Measurements from ENCODE around the gene BABAM2. TPM values are rescaled to one million over a fixed set of nuclear protein-coding genes. Genes with fewer than 3 reads are reported as not detected.

The BABAM2 gene
- total and polyA plus RNA-seq, 10 of the 15 experiments (the other 5 are each of a cell fraction or from before 2014, with no cell fraction given) = 30.7 to 59.9 (median 44.5) TPM

DNA sequence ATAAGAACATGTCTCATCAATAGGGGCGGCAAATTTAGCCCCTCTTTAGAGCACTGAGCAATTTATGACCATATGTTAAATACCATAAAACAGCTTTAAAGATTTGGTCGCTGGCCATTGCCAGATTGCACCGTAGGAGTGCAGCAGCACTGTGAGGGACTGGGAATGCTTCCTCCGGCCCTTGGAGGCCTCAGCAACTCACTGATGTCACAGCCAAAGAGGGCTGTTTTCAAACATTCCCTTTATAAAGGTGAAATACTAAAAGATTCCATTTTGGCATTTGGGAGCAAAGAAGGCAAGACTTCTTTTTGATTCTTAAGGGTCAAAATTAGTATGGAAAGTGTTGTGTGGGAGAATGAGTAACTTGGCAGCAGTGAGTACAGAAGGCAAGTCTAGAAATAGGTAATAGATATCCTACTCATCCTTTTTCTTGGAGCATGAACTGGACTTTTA is 63.7 kb downstream of the BABAM2 start:
- Histone ChIP-seq H3K9me3 (replicated peaks; ENCODE audit: control insufficient read depth, insufficient read depth, low read length) (no peaks in the 10 kb centered on the region; the same call in 2 of the 3 replicates), H3K36me3 (ENCODE audit: control insufficient read depth in 2 of 2, insufficient read depth in 2 of 2, low read length in 1 of 2) (no peaks in the 10 kb centered on the region), H4K20me1 (ENCODE audit: control insufficient read depth, insufficient read depth) (no peaks in the 10 kb centered on the region), H3K27me3 (replicated peaks in 1 of 2; ENCODE audit: control insufficient read depth in 2 of 2, insufficient read depth in 2 of 2, low read length in 1 of 2) (no peaks in the 10 kb centered on the region), H3K27ac (ENCODE audit: control insufficient read depth, insufficient read depth) (no peak overlapping the region), H2AFZ (ENCODE audit: control insufficient read depth, low read depth, low read length) (no peak overlapping the region), H3K4me1 (ENCODE audit: control insufficient read depth, insufficient read depth, low read length) (peaks cover 4% of the 10 kb centered on the region; the same call in 1 of the 2 replicates), H3K4me2 (ENCODE audit: control insufficient read depth, insufficient read depth) (no peak overlapping the region), H3K4me3 (no peak overlapping the region), H3K79me2 (ENCODE audit: control insufficient read depth, insufficient read depth, low read length) (no peaks in the 10 kb centered on the region), H3K9ac (ENCODE audit: control insufficient read depth, insufficient read depth, low read length) (no peak overlapping the region)
- TF ChIP-seq PAX5 (IDR thresholded peaks at IDR 0.05; ENCODE audit: borderline replicate concordance, low read depth, low read length) (no peak), EP300 (IDR thresholded peaks at IDR 0.05; ENCODE audit: borderline replicate concordance in 1 of 2, control insufficient read depth in 1 of 2, low read depth in 2 of 2, low read length in 2 of 2) (no peak), POLR2A (IDR thresholded peaks at IDR 0.05; ENCODE audit: low read depth, low read length) (no peak), MEF2B (IDR thresholded peaks at IDR 0.05; ENCODE audit: partially characterized antibody, poor library complexity, severe bottlenecking) (no peak), ZZZ3 (IDR thresholded peaks at IDR 0.05; ENCODE audit: control insufficient read depth, insufficient read length, low read depth) (no peak), RB1 (IDR thresholded peaks at IDR 0.05; ENCODE audit: borderline replicate concordance) (no peak)
- TF ChIP-seq, protein P1, sequence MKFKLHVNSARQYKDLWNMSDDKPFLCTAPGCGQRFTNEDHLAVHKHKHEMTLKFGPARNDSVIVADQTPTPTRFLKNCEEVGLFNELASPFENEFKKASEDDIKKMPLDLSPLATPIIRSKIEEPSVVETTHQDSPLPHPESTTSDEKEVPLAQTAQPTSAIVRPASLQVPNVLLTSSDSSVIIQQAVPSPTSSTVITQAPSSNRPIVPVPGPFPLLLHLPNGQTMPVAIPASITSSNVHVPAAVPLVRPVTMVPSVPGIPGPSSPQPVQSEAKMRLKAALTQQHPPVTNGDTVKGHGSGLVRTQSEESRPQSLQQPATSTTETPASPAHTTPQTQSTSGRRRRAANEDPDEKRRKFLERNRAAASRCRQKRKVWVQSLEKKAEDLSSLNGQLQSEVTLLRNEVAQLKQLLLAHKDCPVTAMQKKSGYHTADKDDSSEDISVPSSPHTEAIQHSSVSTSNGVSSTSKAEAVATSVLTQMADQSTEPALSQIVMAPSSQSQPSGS (IDR thresholded peaks at IDR 0.05; ENCODE audit: low read length) = no peak
- TF ChIP-seq, protein P2, sequence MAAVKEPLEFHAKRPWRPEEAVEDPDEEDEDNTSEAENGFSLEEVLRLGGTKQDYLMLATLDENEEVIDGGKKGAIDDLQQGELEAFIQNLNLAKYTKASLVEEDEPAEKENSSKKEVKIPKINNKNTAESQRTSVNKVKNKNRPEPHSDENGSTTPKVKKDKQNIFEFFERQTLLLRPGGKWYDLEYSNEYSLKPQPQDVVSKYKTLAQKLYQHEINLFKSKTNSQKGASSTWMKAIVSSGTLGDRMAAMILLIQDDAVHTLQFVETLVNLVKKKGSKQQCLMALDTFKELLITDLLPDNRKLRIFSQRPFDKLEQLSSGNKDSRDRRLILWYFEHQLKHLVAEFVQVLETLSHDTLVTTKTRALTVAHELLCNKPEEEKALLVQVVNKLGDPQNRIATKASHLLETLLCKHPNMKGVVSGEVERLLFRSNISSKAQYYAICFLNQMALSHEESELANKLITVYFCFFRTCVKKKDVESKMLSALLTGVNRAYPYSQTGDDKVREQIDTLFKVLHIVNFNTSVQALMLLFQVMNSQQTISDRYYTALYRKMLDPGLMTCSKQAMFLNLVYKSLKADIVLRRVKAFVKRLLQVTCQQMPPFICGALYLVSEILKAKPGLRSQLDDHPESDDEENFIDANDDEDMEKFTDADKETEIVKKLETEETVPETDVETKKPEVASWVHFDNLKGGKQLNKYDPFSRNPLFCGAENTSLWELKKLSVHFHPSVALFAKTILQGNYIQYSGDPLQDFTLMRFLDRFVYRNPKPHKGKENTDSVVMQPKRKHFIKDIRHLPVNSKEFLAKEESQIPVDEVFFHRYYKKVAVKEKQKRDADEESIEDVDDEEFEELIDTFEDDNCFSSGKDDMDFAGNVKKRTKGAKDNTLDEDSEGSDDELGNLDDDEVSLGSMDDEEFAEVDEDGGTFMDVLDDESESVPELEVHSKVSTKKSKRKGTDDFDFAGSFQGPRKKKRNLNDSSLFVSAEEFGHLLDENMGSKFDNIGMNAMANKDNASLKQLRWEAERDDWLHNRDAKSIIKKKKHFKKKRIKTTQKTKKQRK (IDR thresholded peaks at IDR 0.05; ENCODE audit: low read depth, low read length) = no peak
- TF ChIP-seq, protein P3, sequence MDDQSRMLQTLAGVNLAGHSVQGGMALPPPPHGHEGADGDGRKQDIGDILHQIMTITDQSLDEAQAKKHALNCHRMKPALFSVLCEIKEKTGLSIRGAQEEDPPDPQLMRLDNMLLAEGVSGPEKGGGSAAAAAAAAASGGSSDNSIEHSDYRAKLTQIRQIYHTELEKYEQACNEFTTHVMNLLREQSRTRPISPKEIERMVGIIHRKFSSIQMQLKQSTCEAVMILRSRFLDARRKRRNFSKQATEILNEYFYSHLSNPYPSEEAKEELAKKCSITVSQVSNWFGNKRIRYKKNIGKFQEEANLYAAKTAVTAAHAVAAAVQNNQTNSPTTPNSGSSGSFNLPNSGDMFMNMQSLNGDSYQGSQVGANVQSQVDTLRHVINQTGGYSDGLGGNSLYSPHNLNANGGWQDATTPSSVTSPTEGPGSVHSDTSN (IDR thresholded peaks at IDR 0.05; ENCODE audit: insufficient replicate concordance, low read depth, low read length) = no peak
- TF ChIP-seq, protein P4, sequence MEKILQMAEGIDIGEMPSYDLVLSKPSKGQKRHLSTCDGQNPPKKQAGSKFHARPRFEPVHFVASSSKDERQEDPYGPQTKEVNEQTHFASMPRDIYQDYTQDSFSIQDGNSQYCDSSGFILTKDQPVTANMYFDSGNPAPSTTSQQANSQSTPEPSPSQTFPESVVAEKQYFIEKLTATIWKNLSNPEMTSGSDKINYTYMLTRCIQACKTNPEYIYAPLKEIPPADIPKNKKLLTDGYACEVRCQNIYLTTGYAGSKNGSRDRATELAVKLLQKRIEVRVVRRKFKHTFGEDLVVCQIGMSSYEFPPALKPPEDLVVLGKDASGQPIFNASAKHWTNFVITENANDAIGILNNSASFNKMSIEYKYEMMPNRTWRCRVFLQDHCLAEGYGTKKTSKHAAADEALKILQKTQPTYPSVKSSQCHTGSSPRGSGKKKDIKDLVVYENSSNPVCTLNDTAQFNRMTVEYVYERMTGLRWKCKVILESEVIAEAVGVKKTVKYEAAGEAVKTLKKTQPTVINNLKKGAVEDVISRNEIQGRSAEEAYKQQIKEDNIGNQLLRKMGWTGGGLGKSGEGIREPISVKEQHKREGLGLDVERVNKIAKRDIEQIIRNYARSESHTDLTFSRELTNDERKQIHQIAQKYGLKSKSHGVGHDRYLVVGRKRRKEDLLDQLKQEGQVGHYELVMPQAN (conservative IDR thresholded peaks at IDR 0.05) = no peak
- BruUV-seq (replicated peaks) = no TSS peak
- ATAC-seq (no peak), FAIRE-seq (no peak), DNase-seq (ENCODE audit: low read depth, low spot score) (no peak)
- ChIA-PET RAD21 (ENCODE audit: unreplicated experiment) (no interaction called here), CTCF (interaction anchor here (1.1 kb wide), 1 partner anchor 29 kb away, joined by 3 read pairs; no protein-coding TSS in a partner anchor), SMC1A (ENCODE audit: uncharacterized antibody, unreplicated experiment) (interaction anchor here (1.0 to 1.8 kb wide), 3 partner anchors 9 to 323 kb away, joined by 4 to 5 read pairs (median 4); no protein-coding TSS in a partner anchor), POLR2A (no interaction called here)
- intact Hi-C loops (cut with micrococcal nuclease; ENCODE audit: unreplicated experiment) = no loop called here
- in situ Hi-C loops (cut with MboI) = no loop called here
- 89% methylated on average over 4 of the region's 4 CpGs for WGBS (ENCODE audit: insufficient coverage, insufficient replicate concordance, low lambda C conversion rate, missing lambda C conversion rate)
